Peyer's patch (tissue), 4 donors: ENCODE results near the gene PDK2. TPM values are rescaled to one million over a fixed set of nuclear protein-coding genes. Genes with fewer than 3 reads are reported as not detected.

Experiments used
- DNase-seq, 3 donors: peaks; one replicate each; pipeline ENCODE4 v3.0.0-alpha.2; 2017 to 2019
- H3K27ac ChIP-seq, 4 donors: fragments of 200-600 bp; sonication (generic); one replicate each; pipeline ENCODE4 v1.5.1; 2016 to 2019
- H3K27me3 ChIP-seq, 2 donors: fragments of 200-600 bp; sonication (generic); one replicate each; pipeline ENCODE4 v1.5.1; 2019
- H3K36me3 ChIP-seq, 3 donors: fragments of 200-600 bp; sonication (generic); one replicate each; pipeline ENCODE4 v1.5.1; 2016 to 2019
- H3K4me1 ChIP-seq, 4 donors: fragments of 200-600 bp; sonication (generic); one replicate each; pipeline ENCODE4 v1.5.1; 2016 to 2019
- H3K4me3 ChIP-seq, 4 donors: fragments of 200-600 bp; sonication (generic); 1 replicate in 3 of 4; 2 replicates in 1 of 4; pipeline ENCODE4 v1.5.1; 2016 to 2019; ENCODE audit warnings: mild to moderate bottlenecking in 1 of 4
- H3K9me3 ChIP-seq, 4 donors: fragments of 200-600 bp; sonication (generic); one replicate each; pipeline ENCODE4 v1.5.1; 2016 to 2019; ENCODE audit warnings: mild to moderate bottlenecking in 1 of 4
- POLR2A ChIP-seq, 2 donors: fragments of 450-650 bp; IDR thresholded peaks; one replicate each; pipeline ENCODE4 v1.5.1; 2017; ENCODE audit warnings: antibody characterized with exemption in 2 of 2, mild to moderate bottlenecking in 2 of 2, moderate library complexity in 2 of 2
- total RNA-seq, 4 donors: library from RNA; depleted of rRNA; stranded (reverse); fragments of >200 nt; gene quantifications; one replicate each; pipeline ENCODE4 v1.1.0, GENCODE V29; 2016
- TF ChIP-seq, protein P1 (sequence below), 6 experiments: fragments of 450-650 bp in 4 of 6; fragments of 200-600 bp in 2 of 6; sonication (generic) in 1 of 6; IDR thresholded peaks; one replicate each; pipeline ENCODE4 v1.5.1; 2017 to 2019; ENCODE audit warnings: antibody characterized with exemption in 6 of 6, mild to moderate bottlenecking in 3 of 6, moderate library complexity in 1 of 6

The PDK2 gene
- total RNA-seq, 4 donors from 2014 or later: 23.1 to 283 (median 164) TPM

DNA sequence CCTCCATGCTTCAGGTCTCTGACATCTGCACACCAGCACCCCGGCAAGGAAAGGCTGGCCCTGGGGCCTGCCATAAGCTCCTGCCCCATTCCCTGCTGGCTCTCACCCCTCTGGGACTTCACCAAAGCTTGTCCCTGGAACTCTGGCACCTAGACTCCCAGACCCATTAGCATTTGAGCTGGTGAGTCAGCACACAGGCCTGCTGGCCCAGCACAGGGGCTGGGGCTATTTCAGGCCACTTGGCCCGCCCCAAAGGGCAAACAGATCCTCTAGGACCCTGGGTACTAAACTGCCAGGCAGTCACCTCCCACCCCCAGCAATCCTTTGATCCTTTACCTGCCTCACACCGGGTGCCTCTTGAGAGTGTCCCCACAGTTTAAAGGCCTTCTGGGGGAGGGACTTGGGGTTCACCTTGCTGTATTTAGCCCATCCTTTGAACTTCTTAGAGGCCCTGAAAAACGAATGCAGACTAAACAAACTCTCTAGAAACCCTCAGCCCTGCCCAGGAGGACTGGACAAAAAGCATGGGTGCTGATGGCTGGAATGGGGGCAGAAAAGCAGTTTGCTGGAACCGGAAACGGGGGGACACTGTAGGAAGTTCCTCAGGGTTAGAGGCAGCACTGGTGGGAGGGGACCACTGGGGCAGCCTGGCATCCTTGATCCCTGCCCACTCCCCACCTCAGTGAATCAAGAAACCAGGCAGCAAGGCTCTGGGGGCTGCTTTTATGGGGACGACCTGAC lies 38.0 kb downstream of the PDK2 start:
- H3K4me1 ChIP-seq: peaks cover 0 to 35% (median 15%) of the 10 kb centered on the region in 4 donors

DNA sequence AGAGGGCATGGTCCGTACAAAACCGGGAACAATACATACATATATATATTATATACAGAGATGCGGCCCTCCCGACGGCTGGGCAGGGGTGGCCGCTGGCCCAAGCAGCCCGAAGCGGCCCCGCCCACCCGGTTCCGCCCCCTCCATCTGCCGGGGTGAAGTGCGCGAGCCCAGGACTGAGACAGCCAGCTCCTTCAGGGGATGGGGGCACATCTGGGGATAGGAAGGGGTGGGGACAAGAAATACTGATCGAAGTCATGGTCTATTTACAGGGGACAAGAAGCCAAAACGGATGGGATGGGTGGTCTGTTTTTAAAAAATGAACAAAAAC lies 38.6 kb downstream of the PDK2 start:
- H3K27ac ChIP-seq: no peak overlapping the region
- TF ChIP-seq POLR2A (IDR thresholded peaks at IDR 0.05): no peak
- TF ChIP-seq, protein P1, sequence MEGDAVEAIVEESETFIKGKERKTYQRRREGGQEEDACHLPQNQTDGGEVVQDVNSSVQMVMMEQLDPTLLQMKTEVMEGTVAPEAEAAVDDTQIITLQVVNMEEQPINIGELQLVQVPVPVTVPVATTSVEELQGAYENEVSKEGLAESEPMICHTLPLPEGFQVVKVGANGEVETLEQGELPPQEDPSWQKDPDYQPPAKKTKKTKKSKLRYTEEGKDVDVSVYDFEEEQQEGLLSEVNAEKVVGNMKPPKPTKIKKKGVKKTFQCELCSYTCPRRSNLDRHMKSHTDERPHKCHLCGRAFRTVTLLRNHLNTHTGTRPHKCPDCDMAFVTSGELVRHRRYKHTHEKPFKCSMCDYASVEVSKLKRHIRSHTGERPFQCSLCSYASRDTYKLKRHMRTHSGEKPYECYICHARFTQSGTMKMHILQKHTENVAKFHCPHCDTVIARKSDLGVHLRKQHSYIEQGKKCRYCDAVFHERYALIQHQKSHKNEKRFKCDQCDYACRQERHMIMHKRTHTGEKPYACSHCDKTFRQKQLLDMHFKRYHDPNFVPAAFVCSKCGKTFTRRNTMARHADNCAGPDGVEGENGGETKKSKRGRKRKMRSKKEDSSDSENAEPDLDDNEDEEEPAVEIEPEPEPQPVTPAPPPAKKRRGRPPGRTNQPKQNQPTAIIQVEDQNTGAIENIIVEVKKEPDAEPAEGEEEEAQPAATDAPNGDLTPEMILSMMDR (IDR thresholded peaks at IDR 0.05): no peak

More for the DNA sequence above, 38.0 kb downstream of the PDK2 start:
- Histone ChIP-seq H3K36me3 (peaks cover 0 to 39% (median 0%) of the 10 kb centered on the region in 3 donors), H3K27ac (peak overlapping the region in 2 of 4 donors; percentile 2 to 25), H3K9me3 (no peaks in the 10 kb centered on the region), H3K27me3 (peaks cover 0 to 11% of the 10 kb centered on the region in 2 donors), H3K4me3 (no peak overlapping the region)
- no peak for DNase-seq
- TF ChIP-seq POLR2A (IDR thresholded peaks at IDR 0.05): no peak

DNA sequence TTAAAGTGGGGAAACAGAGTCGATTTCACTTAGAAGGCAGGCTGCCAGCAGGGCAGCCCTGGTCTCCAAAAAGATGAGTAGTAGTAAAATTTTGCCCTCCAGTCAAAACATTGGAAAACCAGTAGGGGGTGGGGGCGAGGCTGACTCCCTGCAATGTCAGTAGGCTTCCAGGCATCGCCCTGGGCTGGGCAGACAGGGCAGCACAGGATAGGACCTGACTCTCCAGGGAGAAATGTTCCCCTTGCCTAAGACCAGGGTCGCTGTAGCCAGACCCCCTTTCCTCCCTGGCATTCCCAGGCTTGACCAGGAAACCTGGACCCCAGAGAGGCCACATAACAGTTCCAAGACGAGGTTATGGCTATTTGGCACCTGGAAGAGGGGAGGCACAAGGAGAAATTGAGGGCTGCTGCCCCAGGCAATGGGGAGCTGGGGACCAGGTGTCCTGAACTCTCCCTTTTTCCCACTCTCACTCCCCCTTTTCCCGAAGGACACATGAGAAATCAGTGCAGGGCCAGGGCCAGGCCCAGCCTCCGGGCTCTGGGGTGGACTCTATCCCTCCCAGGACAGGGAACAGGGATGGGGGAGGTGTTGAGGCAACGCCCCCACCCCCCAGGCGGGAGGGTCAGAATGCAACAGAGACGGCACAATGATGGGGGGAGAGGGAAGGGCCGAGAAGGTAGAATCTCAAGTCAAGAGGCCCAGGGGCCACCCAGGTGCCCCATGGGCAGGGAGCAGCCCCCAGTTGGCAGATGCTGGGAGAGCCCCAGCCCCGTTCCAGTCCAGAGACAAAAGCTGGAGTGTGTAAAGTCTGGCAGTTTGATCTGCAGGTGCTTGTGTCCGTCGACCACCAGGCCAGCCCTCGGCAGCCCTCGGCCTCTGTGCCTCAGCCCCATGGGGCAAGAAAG lies 39.3 kb downstream of the PDK2 start:
- H3K27me3 ChIP-seq: peaks cover 0 to 5% of the 10 kb centered on the region in 2 donors
- H3K4me3 ChIP-seq: no peak overlapping the region
- no peak for TF ChIP-seq POLR2A (IDR thresholded peaks at IDR 0.05)
- TF ChIP-seq, protein P1 (IDR thresholded peaks at IDR 0.05): no peak
- peaks cover 0 to 23% (median 8%) of the 10 kb centered on the region in 4 donors for H3K4me1 ChIP-seq
- no peaks in the 10 kb centered on the region for H3K9me3 ChIP-seq
- peaks cover 0 to 52% (median 5%) of the 10 kb centered on the region in 3 donors for H3K36me3 ChIP-seq
- H3K27ac ChIP-seq: no peak overlapping the region
- no peak for DNase-seq

More for the DNA sequence above, 38.6 kb downstream of the PDK2 start:
- Histone ChIP-seq H3K4me3 (no peak overlapping the region), H3K36me3 (peaks cover 0 to 45% (median 3%) of the 10 kb centered on the region in 3 donors), H3K27me3 (peaks cover 0 to 11% of the 10 kb centered on the region in 2 donors), H3K4me1 (peaks cover 0 to 30% (median 14%) of the 10 kb centered on the region in 4 donors), H3K9me3 (no peaks in the 10 kb centered on the region)
- DNase-seq: no peak

GRCh38 chr17:50135316-50136095 lies 40.4 kb downstream of the PDK2 start:
- Histone ChIP-seq H3K9me3 (no peaks in the 10 kb centered on the region), H3K27me3 (no peaks in the 10 kb centered on the region), H3K36me3 (peaks cover 0 to 60% (median 5%) of the 10 kb centered on the region in 3 donors), H3K27ac (no peak overlapping the region), H3K4me3 (no peak overlapping the region), H3K4me1 (peaks cover 0 to 18% (median 4%) of the 10 kb centered on the region in 4 donors)
- DNase-seq: no peak
- TF ChIP-seq POLR2A (IDR thresholded peaks at IDR 0.05): no peak
- TF ChIP-seq, protein P1 (IDR thresholded peaks at IDR 0.05): no peak

- DNase-seq: no peak
- Histone ChIP-seq H3K27me3 (no peaks in the 10 kb centered on the region), H3K27ac (no peak overlapping the region), H3K9me3 (no peaks in the 10 kb centered on the region), H3K4me3 (no peak overlapping the region), H3K36me3 (peaks cover 0 to 67% (median 5%) of the 10 kb centered on the region in 3 donors), H3K4me1 (peaks cover 0 to 25% (median 6%) of the 10 kb centered on the region in 4 donors)
- TF ChIP-seq POLR2A (IDR thresholded peaks at IDR 0.05): no peak
- TF ChIP-seq, protein P1 (IDR thresholded peaks at IDR 0.05): no peak
Measured at GRCh38 chr17:50136096-50136687, 41.0 kb downstream of the PDK2 start.
